Panc1 (cell line): ENCODE results near the gene INPP5A. TPM values are rescaled to one million over a fixed set of nuclear protein-coding genes. Genes with fewer than 3 reads are reported as not detected.
A peak's percentile ranks its signal among the peaks of the same experiment; 100 is the strongest.
"Not testable (repeated sequence)": the region's sequence is repeated elsewhere in the genome, so short reads cannot be mapped to it uniquely, and the experiment has no call there.

Experiments
- ATAC-seq: fragments of 200-7000 bp; cut with Tn5 transposase; 2 replicates; pipeline ENCODE4 v1.9.1; 2020; ENCODE audit warnings: mild to moderate bottlenecking, moderate library complexity
- BruUV-seq: library from RNA; stranded (reverse); fragments of 400-500 nt; replicated peaks from 2 replicates; lab custom pipeline; 2021; lab: Mats Ljungman, UMichigan
- CTCF ChIA-PET: fragments of 300-600 bp; sonication (Branson Sonifier 250); formaldehyde crosslinking; loops from one replicate; lab custom pipeline; 2022; ENCODE audit warnings: antibody characterized with exemption; lab: Charles Lee
- POLR2A ChIA-PET: fragments of 300-600 bp; sonication (Branson Sonifier 250); formaldehyde crosslinking; loops from one replicate; lab custom pipeline; 2022; ENCODE audit warnings: antibody characterized with exemption; lab: Charles Lee
- DNase-seq: peaks from one replicate; pipeline ENCODE4 v3.0.0-alpha.2; 2010; ENCODE audit warnings: low read depth, low spot score
- H3K27ac ChIP-seq: 2 replicates; pipeline ENCODE4 v1.5.1; 2011; ENCODE audit warnings: mild to moderate bottlenecking, low read length, inconsistent platforms
- H3K27me3 ChIP-seq: fragments of 200-500 bp; sonication (Bioruptor generic); 2 replicates; pipeline ENCODE4 v1.6.0; 2014; ENCODE audit warnings: low read length, inconsistent platforms; ENCODE audit not compliant: control insufficient read depth, insufficient read depth
- H3K36me3 ChIP-seq: fragments of 200-500 bp; sonication (Bioruptor generic); 2 replicates; pipeline ENCODE4 v1.5.1; 2014; ENCODE audit warnings: inconsistent platforms, mild to moderate bottlenecking, low read length, moderate library complexity; ENCODE audit not compliant: control insufficient read depth, insufficient read depth
- H3K4me1 ChIP-seq: 2 replicates; pipeline ENCODE4 v1.5.1; 2011; ENCODE audit warnings: inconsistent platforms, mild to moderate bottlenecking, low read length, moderate library complexity; ENCODE audit not compliant: control insufficient read depth, insufficient read depth
- H3K4me3 ChIP-seq, 2 experiments: 2 replicates each; pipeline ENCODE4 v1.5.1; 2011 to 2012; ENCODE audit warnings: low read depth in 2 of 2, low read length in 2 of 2, mild to moderate bottlenecking in 2 of 2, inconsistent platforms in 1 of 2, moderate library complexity in 1 of 2
- H3K9me3 ChIP-seq: fragments of 200-500 bp; sonication (Bioruptor generic); 2 replicates; pipeline ENCODE4 v1.5.1; 2014; ENCODE audit warnings: low read depth, mild to moderate bottlenecking, inconsistent platforms, low read length, moderate library complexity; ENCODE audit not compliant: control insufficient read depth, insufficient read depth
- CTCF ChIP-seq: fragments of 450-650 bp; IDR thresholded peaks from 2 replicates; pipeline ENCODE4 v1.5.1; 2017; ENCODE audit warnings: mild to moderate bottlenecking
- POLR2AphosphoS5 ChIP-seq: IDR thresholded peaks from 2 replicates; pipeline ENCODE4 v1.6.1; 2012; ENCODE audit warnings: mild to moderate bottlenecking, low read depth, low read length, moderate library complexity
- REST ChIP-seq, 2 experiments: IDR thresholded peaks; 2 replicates each; pipeline ENCODE4 v1.6.1; 2011 to 2012; ENCODE audit warnings: low read depth in 2 of 2, control low read depth in 1 of 2, low read length in 1 of 2, mild to moderate bottlenecking in 1 of 2, moderate library complexity in 1 of 2; ENCODE audit not compliant: insufficient read depth in 1 of 2
- SIN3A ChIP-seq: IDR thresholded peaks from 2 replicates; pipeline ENCODE4 v1.6.1; 2012; ENCODE audit warnings: low read depth, mild to moderate bottlenecking, low read length, moderate library complexity, borderline replicate concordance; ENCODE audit not compliant: insufficient read depth
- TCF7L2 ChIP-seq: IDR thresholded peaks from 2 replicates; pipeline ENCODE4 v1.6.1; 2011; ENCODE audit warnings: mild to moderate bottlenecking, low read depth, low read length, inconsistent platforms
- in situ Hi-C: cut with HindIII; loops from 2 replicates; pipeline ENCODE4 v1.10.0; 2016; ENCODE audit warnings: low sequenced_read_pairs, low pct_unique_long_range_greater_than_20kb
- intact Hi-C: fragments of 100-400 bp; cut with micrococcal nuclease; formaldehyde crosslinking; loops from one replicate; pipeline ENCODE4 v1.10.0; 2022; ENCODE audit not compliant: unreplicated experiment
- total RNA-seq: library from RNA; stranded (reverse); gene quantifications from one replicate; pipeline ENCODE4 v1.2.1, GENCODE V29; 2021; ENCODE audit not compliant: unreplicated experiment

Gene INPP5A
- total RNA-seq, 1 experiment from 2014 or later: 60.0 TPM

- Histone ChIP-seq H3K27ac (no peak overlapping the region), H3K9me3 (no peaks in the 10 kb centered on the region), H3K36me3 (no peaks in the 10 kb centered on the region), H3K27me3 (no peaks in the 10 kb centered on the region), H3K4me1 (peaks cover 11% of the 10 kb centered on the region; the same call in 1 of the 2 replicates), H3K4me3 (no peak overlapping the region)
- ChIA-PET POLR2A (no interaction called here), CTCF (no interaction called here)
- DNase-seq: no peak
- in situ Hi-C loops: no loop called here
- intact Hi-C loops: no loop called here
- TF ChIP-seq SIN3A: no peak
- no peak for TF ChIP-seq CTCF
- TF ChIP-seq TCF7L2: no peak
- no peak for TF ChIP-seq POLR2AphosphoS5
- TF ChIP-seq REST (IDR thresholded peaks at IDR 0.05; ENCODE audit: insufficient read depth in 1 of 2, low read depth in 2 of 2, low read length in 1 of 2): no peak
- no TSS peak for BruUV-seq
- peak; percentile 79 for ATAC-seq
These were observed 48.4 kb upstream of the INPP5A start for GRCh38 chr10:132489053-132489703.

GRCh38 chr10:132489704-132490534 lies 47.7 kb upstream of the INPP5A start:
- H3K36me3 ChIP-seq: no peaks in the 10 kb centered on the region
- H3K4me3 ChIP-seq: no peak overlapping the region
- TF ChIP-seq POLR2AphosphoS5 (no peak), CTCF (no peak), TCF7L2 (no peak), SIN3A (no peak), REST (IDR thresholded peaks at IDR 0.05; ENCODE audit: insufficient read depth in 1 of 2, low read depth in 2 of 2, low read length in 1 of 2) (no peak)
- no peak overlapping the region for H3K27ac ChIP-seq
- ATAC-seq (no peak), DNase-seq (no peak)
- intact Hi-C loops (no loop called here), in situ Hi-C loops (no loop called here)
- CTCF ChIA-PET: no interaction called here
- peaks cover 11% of the 10 kb centered on the region; the same call in 1 of the 2 replicates for H3K4me1 ChIP-seq
- POLR2A ChIA-PET: no interaction called here
- no peaks in the 10 kb centered on the region for H3K27me3 ChIP-seq
- no TSS peak for BruUV-seq
- H3K9me3 ChIP-seq: no peaks in the 10 kb centered on the region

- H3K27me3 ChIP-seq, H3K9me3 ChIP-seq, BruUV-seq, H3K4me3 ChIP-seq, intact Hi-C loops, POLR2A ChIA-PET, ATAC-seq, DNase-seq, in situ Hi-C loops, H3K27ac ChIP-seq, H3K36me3 ChIP-seq: not testable (repeated sequence)
- CTCF ChIA-PET: interaction anchor here (0.7 kb wide), 1 partner anchor 12 kb away, joined by 3 read pairs; no protein-coding TSS in a partner anchor
- peaks cover 11% of the 10 kb centered on the region; the same call in 1 of the 2 replicates for H3K4me1 ChIP-seq
These were observed 46.1 kb upstream of the INPP5A start for GRCh38 chr10:132491534-132491933.
